Muscle of arm (tissue), 12 donors: Measurements from ENCODE around the gene NECTIN1. TPM values are rescaled to one million over a fixed set of nuclear protein-coding genes. Genes with fewer than 3 reads are reported as not detected.

ENCODE experiments used
- DNase-seq: peaks from one replicate; pipeline ENCODE4 v3.0.0-alpha.2; 2013
- polyA plus RNA-seq, 12 donors: library from polyadenylated mRNA; unstranded; fragments of 120-200 nt; gene quantifications; one replicate each; pipeline ENCODE4 v1.2.1, GENCODE V29; 2013; ENCODE audit not compliant: insufficient read length in 12 of 12

NECTIN1 gene
- polyA plus RNA-seq, 12 donors, result 18.6 to 64.4 (median 25.1) TPM; not detected in 1

DNA sequence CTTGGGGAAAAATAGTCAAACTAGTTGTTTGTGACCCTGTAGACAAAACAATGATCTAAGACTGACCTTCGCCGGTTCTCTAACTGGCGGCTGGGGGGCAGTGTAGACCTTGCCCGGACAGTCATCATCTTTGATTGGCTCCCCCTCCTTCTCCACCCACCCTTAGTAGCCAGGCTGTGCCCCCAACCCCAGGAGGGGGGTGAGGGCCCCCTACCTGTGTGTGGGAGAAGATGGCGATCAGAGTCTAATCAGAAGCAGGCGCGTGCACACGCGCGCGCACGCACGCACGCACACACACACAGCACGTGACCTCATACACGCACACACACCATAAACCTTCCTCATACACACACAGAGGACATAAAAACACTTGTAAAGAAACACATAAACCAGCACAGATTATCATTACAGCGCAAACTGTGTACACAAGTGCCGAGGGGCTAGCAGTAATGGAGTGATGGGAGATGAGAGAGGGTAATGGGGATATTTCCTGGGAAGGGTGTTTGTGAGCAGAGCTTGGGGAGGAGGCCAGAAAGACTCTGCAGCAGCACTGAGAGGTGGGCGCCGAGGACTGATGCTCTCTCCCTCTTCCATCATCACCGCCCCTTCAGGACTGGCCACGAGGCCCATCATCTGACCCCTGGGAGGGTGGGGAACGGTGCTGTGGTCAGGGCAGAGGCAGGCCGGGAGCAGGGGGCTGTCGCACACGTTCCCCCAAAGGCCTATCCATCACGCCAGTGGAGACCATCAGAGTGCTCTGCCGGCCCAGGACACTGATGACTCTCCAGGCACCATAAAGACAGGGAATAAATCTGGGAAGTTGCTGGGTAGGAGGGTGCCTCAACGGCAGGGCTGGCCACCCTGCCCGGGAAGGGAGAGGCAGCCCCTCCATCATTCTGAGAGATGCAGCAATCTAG, 12.2 kb downstream of the NECTIN1 start:
- DNase-seq, result no peak

- no peak for DNase-seq
These were observed 14.4 kb downstream of the NECTIN1 start for GRCh38 chr11:119714590-119714989.

- DNase-seq, result no peak
These were observed 14.8 kb downstream of the NECTIN1 start for GRCh38 chr11:119714189-119714588.

DNA sequence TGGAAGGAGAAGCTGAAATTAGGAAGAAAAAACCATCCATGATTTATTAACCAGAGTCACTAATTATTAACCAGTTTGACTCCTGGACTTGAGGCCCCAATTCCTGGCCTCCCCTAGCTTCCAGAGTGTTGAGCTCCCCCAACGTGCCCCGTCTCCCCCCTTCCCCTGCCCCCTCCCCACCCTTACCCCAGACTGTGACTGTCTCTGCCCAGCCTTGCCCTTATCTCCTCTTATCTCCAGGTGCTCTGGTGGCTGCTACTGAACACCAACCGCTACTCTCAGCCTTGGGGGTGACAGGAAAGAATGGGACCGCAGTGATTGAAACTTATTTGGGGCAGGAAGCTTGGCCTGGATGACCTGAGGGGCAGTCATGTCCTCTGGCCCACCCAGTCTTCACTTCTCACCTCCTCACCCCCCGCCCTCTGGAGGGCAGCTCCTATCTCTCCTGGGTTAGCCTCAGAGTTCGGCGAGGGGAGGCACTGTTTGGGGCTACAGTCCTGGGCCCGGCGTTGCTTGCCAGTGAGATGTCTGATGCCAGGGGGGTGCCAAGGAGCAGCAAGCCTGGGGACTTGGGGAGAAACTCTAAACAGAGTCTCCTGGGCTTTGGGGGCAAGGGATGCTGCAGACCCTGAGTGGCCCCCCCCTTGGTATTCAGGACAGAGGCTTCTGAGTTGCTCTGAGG, 15.5 kb downstream of the NECTIN1 start:
- DNase-seq, result no peak

- no peak for DNase-seq
These were observed 16.3 kb downstream of the NECTIN1 start for GRCh38 chr11:119712459-119713358.

DNA sequence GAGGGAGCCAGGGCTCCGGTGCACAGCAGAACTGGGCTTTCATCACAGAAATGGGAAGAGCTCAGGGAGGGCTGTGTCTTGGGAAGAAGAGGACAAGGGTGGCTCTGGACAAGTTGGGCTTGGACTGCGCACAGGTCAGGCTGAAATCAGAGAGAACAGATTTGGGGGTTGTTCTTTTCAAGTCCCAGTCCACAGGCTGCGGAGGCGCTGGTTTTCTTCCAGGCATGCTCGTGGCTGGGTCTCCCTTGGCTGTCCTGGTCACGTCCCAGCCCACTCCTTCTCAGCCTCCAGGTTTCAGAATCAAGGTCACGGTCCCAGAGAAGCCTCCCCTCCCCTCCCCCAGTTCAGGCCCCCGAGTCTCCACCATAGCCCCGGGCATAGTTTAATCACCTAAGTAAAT, 17.0 kb downstream of the NECTIN1 start:
- DNase-seq, result no peak

- DNase-seq, result no peak
These were observed 17.5 kb downstream of the NECTIN1 start for GRCh38 chr11:119711476-119711875.

- no peak for DNase-seq
These were observed 18.6 kb downstream of the NECTIN1 start for GRCh38 chr11:119710417-119710816.

DNA sequence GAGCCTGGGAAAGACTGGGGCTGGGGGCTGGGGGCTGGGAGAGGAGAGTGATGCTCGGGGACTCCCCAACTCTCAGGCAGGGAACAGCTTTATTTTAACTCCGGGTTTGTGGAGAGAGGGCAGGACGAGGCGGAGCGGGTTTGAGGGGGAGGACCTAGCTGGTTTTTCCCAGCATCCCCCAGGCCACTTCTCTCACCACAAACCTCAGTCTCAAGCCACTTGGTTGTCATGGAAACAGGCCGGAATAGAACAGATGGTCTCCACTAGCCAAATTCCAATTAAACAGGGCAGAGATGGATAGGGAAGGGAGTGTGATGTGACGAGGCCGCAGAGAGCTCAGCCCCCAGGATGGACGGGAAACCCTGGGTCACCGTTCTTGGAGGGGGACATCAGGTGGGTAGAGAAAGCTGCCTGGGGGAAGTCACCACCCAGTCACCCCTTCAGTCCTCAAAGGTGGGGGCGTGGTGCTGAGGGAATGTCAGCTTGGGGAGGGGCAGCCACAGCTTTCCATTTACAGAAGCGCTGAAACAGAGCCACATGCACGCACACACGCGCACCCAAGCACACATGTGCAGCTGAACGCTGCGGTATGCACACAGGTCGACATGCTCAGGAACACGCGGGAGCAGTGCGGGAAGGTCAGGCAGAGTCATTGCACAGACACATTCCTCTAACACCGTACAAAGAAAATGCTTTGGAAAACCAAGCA, 19.2 kb downstream of the NECTIN1 start:
- DNase-seq, result peak; percentile 71

GRCh38 chr11:119709171-119709570, 19.8 kb downstream of the NECTIN1 start:
- DNase-seq, result no peak

- DNase-seq, result no peak
These were observed 20.6 kb downstream of the NECTIN1 start for GRCh38 chr11:119708384-119708783.

DNA sequence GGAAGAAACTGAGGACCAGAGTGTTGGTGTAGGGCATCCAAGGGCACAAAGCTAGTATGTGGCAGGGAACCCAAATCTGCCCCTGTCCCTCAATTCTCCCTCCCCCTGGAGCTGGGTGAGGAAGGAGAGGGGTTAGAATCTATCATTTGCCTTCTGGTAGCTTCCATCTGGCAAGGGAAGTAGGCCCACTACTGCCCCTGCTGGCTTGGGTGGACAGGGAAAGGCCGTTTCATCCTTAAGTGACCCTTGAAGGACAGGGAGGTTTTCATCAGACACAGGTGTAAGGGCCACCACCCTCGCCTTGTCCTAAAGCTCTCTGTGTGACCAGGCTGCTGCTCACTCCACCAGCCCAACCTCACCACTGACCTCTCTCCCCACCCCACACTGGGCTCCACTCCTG, 22.1 kb downstream of the NECTIN1 start:
- no peak for DNase-seq

DNA sequence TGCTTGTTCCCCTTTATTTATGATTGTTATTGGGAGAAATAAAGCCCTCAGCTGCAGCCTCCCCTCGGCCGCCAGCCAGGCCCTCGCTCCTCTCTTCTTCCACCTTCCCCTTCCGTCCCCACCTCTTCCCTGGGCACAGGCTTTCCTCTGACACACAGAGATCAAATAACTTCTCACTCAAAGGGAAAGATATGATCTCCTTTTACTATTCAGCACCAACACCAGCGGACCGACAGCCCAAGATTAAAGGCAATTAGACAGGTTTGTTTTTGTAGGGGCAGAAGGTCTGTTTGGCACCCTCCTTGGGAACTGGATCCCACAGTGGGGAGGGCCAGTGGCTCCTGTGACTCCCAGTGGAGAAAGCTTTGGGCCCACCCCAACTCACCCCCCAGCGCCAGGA, 23.0 kb downstream of the NECTIN1 start:
- no peak for DNase-seq

GRCh38 chr11:119705362-119705761, 23.6 kb downstream of the NECTIN1 start:
- DNase-seq, result no peak

DNA sequence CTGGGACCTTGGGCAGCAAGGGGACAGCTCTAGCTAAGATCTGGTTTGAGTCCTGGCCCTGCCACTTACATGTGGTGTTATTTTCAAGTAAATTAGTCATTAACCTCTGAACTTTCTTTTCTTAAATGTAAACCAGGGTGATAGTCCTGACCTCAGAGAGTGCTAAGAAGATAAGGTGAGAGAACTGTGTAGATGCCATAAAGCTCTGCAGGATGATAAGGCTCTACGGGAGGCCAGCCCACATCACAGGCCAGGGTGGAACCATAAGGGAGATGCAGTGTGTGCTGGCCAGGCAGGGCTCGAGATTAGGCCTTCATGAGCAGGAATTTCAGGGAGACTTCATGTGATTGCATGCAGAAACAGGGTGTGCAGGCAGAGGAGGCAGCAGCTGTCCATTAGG, 24.2 kb downstream of the NECTIN1 start:
- DNase-seq, result no peak

DNA sequence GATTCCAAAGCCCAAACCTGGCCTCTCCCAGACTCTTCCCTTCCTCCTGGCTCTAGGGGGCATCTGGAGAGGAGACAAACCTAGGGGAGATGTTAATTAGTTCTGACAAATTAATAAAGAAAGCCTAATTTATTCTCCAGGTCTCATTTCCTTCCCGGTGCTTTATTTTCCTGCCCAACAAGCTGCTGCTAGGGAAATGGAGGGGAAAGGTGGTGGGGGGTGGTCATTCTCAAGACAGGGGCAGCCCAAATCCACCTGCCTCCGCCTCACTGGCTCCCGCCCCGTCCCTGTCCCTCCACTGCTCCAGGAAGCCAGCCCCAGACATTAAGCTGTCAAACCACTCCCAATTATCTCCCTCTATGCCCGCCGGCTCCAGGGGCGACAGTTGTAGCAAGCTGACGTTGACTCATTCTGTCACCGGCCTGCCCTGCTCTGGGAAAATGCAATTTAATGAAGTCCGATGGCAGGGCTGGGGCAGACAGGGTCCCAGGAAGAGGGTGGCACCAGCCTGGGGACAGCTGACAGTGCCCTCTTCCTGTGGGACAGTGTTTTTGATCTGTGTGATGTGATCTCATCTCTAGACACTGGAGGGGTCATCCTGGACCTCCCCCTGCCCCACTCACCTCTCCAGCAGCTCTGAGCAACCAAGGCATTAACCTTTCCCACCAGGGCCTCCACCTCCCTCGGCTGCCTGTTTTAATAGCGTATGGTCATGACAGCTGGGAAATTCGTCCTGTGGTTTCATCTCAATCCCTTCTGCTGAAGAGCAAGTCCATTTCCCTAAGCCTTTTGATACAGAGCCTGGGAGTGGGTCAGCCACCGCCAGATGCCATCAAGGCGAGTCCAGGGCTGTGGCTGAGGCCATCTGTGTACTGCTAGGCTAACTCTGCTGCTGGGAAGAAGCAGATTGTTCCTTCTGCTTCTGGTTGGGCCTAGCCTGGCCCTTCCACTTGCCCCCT, 27.1 kb downstream of the NECTIN1 start:
- no peak for DNase-seq

DNA sequence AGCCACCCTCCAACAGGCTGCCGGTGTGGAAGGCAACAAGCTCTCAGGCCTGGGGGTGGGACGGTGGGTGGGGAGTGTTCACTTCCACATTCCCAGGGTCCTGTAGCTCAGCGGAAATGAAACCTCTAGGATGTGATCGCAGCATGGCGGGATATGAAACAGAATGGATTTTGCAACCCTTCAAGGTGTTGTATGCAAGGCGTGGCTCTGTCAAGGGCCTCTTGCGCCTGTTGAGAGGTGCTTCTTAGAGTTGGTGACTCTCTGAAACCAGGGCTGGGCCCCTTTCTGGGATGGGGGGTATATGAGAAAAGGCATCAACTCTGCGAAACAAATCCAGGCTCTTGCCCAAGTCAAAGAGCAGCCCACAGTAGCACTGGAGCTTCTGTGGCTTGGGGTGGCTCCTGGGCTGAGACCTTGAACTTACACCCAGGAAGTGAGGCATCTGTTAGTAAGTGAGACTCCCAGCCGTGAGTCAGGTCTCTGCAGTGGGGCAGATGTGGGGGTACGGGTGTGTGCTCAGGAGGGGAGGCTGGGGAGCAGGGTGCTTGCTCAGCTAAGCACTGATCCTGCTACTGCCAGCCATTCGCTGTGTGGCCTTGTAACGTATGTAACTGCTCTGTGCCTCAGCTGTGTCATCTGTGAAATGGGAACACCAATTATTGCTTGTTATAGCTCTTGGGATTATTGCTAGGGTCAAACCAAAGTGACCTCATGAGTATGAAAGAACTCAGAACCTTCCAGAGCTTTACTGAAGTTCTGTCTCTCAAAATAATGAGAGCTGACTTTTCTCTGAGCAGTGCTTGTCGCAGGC, 28.3 kb downstream of the NECTIN1 start:
- DNase-seq, result no peak

GRCh38 chr11:119700030-119700429, 29.0 kb downstream of the NECTIN1 start:
- no peak for DNase-seq

DNA sequence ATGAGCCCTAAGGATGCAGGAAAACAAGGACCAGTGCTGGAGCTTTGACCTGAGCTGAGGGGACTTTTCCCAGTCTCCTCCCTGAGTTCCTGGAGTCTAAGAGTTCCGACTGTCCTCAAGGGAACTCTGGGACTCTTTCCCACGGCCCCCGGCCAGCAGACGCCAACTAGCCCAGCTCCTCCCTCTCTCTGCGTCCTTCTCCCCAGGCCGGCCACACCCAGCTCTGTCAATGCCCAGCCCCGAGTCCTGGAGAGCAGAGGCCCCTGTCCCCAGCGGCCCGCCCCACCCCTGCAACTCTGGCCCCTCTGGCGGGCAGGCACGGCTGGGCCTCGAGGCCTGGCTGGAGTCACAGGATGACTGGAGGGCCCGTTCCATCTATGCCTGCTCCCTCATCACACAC, 29.8 kb downstream of the NECTIN1 start:
- peak; percentile 38 for DNase-seq
